GM19397 (cell line): ENCODE results near the gene MRGPRD.

Experiments used
- ATAC-seq: cut with Tn5 transposase; IDR thresholded peaks from one replicate; pipeline ENCODE4 v1.9.1; 2021; ENCODE audit warnings: mild to moderate bottlenecking, moderate library complexity; ENCODE audit not compliant: unreplicated experiment

MRGPRD gene

GRCh38 chr11:68933605-68934320, 47.0 kb downstream of the MRGPRD start:
- ATAC-seq: no peak

- ATAC-seq: no peak
Observed at GRCh38 chr11:68932933-68933577, 47.7 kb downstream of the MRGPRD start.

- no peak for ATAC-seq
Observed at GRCh38 chr11:68932358-68932757, 48.4 kb downstream of the MRGPRD start.

- ATAC-seq: no peak
Observed at GRCh38 chr11:68931911-68932310, 48.9 kb downstream of the MRGPRD start.

DNA sequence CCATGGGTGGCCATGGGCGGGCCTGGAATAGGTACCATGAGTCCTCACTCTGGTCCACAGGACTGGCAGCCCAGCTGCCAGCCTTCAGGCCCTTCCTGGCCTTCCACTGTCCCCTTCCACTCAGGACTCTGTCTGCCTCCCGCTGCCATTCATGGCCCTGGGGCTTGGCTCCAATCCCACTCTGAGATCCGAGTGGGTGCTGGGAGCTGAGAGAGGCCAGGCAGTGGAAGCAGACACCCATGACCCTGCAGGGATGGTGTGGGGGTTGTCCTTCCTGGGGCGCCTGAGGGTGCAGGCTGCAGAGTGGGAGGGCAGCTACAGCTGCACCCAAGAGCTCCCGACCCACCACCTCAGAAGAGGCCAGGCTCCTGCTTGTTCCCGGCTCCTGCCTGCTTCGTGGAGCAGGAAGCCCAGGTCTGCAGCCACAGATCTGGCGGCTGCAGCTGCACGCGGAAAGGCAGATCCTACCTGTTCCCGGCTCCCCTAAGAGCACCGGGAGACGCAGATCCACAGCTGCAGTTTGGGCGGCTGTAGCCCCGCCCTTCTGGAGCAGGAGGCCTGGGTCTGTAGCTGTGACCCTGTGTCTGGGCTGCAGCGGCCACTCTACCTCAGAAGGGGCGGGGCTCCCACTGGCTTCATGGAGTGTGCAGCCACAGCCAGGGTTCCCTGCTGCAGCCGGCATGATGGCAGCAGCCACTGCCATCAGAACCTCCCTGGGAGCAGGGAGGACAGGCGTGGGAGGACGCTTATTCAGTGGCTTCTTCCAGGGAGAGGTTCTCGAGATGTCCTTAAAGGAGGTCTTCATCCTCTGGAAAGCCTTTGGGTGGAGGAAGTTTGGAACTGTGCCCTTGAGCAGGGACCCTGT, 49.6 kb downstream of the MRGPRD start:
- ATAC-seq: no peak
